Measurements from ENCODE around the gene APOC3. TPM values are rescaled to one million over a fixed set of nuclear protein-coding genes. Genes with fewer than 3 reads are reported as not detected.

APOC3 gene
- total RNA-seq, 1 experiment from 2014 or later, result 3.5 TPM

DNA sequence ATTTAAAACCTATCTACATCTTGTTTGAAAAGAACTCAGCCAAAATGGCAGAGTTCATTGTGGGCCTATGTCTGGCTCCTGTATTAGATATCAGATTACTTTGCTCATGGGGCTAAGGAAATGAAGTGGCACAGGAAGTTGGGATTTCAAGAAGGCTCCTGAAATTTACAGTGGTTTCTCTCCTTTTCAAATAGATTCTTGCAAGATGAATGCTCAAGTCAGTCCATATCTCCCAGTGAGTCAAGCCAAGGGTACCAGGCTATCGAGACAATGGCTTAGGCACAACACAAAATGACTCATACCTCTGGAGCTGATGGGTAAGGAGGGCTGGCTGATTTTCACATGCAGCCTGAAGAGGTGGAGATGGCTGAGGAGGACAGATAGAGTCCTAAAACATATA lies 31.8 kb downstream of the APOC3 start:
- H3K4me1 ChIP-seq (ENCODE audit: control insufficient read depth in 1 of 2, insufficient read depth in 2 of 2, low read length in 2 of 2), result no peaks in the 10 kb centered on the region
- CTCF ChIA-PET, result no interaction called here
- DNase-seq (ENCODE audit: low read depth, low spot score), result no peak
- H3K79me2 ChIP-seq (ENCODE audit: insufficient read depth, low read length), result no peaks in the 10 kb centered on the region
- RAD21 ChIA-PET (ENCODE audit: low non-redundant PET in 1 of 2, low total read pairs in 2 of 2, uncharacterized antibody in 2 of 2, unreplicated experiment in 2 of 2), result no interaction called here
- H3K4me3 ChIP-seq (replicated peaks in 1 of 2; ENCODE audit: low read depth in 1 of 2, low read length in 2 of 2), result no peak overlapping the region
- H3K27me3 ChIP-seq (ENCODE audit: insufficient read depth, low read length), result no peaks in the 10 kb centered on the region
- POLR2A ChIA-PET, result no interaction called here
- intact Hi-C loops (cut with micrococcal nuclease), result no loop called here
- BruUV-seq (replicated peaks), result no TSS peak
- no peaks in the 10 kb centered on the region; a peak in 1 of 4 replicates for H3K36me3 ChIP-seq (ENCODE audit: control insufficient read depth in 1 of 2, insufficient read depth in 2 of 2, low read length in 2 of 2)
- no peak overlapping the region for H3K9ac ChIP-seq (ENCODE audit: low read length)
- H3K27ac ChIP-seq (ENCODE audit: low read depth, low read length), result no peak overlapping the region
- H4K20me1 ChIP-seq (ENCODE audit: insufficient read depth), result no peaks in the 10 kb centered on the region
- TF ChIP-seq YY1 (IDR thresholded peaks at IDR 0.05; ENCODE audit: extremely low read depth, insufficient replicate concordance, low read depth, low read length) (no peak), ZFX (IDR thresholded peaks at IDR 0.05) (no peak), RAD21 (IDR thresholded peaks at IDR 0.05; ENCODE audit: low read depth) (no peak), CTCF (IDR thresholded peaks at IDR 0.05 in 2 of 3, conservative IDR thresholded peaks at IDR 0.05 in 1 of 3; ENCODE audit: borderline replicate concordance in 1 of 3, insufficient read depth in 1 of 3, low read depth in 2 of 3, low read length in 2 of 3) (no peak), CBX3 (IDR thresholded peaks at IDR 0.05; ENCODE audit: low read depth) (no peak), ELF1 (IDR thresholded peaks at IDR 0.05; ENCODE audit: borderline replicate concordance, low read depth) (no peak), EGR1 (IDR thresholded peaks at IDR 0.05; ENCODE audit: low read depth) (no peak)
- H3K9me2 ChIP-seq (ENCODE audit: insufficient read depth), result no peaks in the 10 kb centered on the region
- H2AFZ ChIP-seq (ENCODE audit: low read depth, low read length, poor library complexity, severe bottlenecking), result no peak overlapping the region
- ATAC-seq, result no peak
- no peaks in the 10 kb centered on the region for H3K9me3 ChIP-seq (ENCODE audit: control insufficient read depth in 1 of 2, insufficient read depth in 1 of 2, low read depth in 1 of 2, low read length in 2 of 2)
- no peak overlapping the region for H3K4me2 ChIP-seq (ENCODE audit: low read length)

GRCh38 chr11:116862185-116862584 lies 32.5 kb downstream of the APOC3 start:
- Histone ChIP-seq H4K20me1 (ENCODE audit: insufficient read depth) (no peaks in the 10 kb centered on the region), H3K9me3 (ENCODE audit: control insufficient read depth in 1 of 2, insufficient read depth in 1 of 2, low read depth in 1 of 2, low read length in 2 of 2) (no peaks in the 10 kb centered on the region), H3K4me3 (replicated peaks in 1 of 2; ENCODE audit: low read depth in 1 of 2, low read length in 2 of 2) (no peak overlapping the region), H3K27me3 (ENCODE audit: insufficient read depth, low read length) (no peaks in the 10 kb centered on the region), H3K4me2 (ENCODE audit: low read length) (no peak overlapping the region), H3K4me1 (ENCODE audit: control insufficient read depth in 1 of 2, insufficient read depth in 2 of 2, low read length in 2 of 2) (no peaks in the 10 kb centered on the region), H3K27ac (ENCODE audit: low read depth, low read length) (no peak overlapping the region), H3K36me3 (ENCODE audit: control insufficient read depth in 1 of 2, insufficient read depth in 2 of 2, low read length in 2 of 2) (peaks cover 0 to 4% of the 10 kb centered on the region in 2 experiments; a peak in 1 of 4 replicates), H2AFZ (ENCODE audit: low read depth, low read length, poor library complexity, severe bottlenecking) (no peak overlapping the region), H3K9ac (ENCODE audit: low read length) (no peak overlapping the region), H3K9me2 (ENCODE audit: insufficient read depth) (no peaks in the 10 kb centered on the region), H3K79me2 (ENCODE audit: insufficient read depth, low read length) (no peaks in the 10 kb centered on the region)
- intact Hi-C loops (cut with micrococcal nuclease), result no loop called here
- TF ChIP-seq ZNF274 (IDR thresholded peaks at IDR 0.05; ENCODE audit: low read depth, low read length) (no peak), POLR2A (IDR thresholded peaks at IDR 0.05; ENCODE audit: borderline replicate concordance, extremely low read depth, insufficient read depth, insufficient read length) (no peak), RAD21 (IDR thresholded peaks at IDR 0.05; ENCODE audit: low read depth) (no peak), POLR2AphosphoS5 (IDR thresholded peaks at IDR 0.05; ENCODE audit: low read depth, low read length) (no peak)
- TF ChIP-seq, protein P1, sequence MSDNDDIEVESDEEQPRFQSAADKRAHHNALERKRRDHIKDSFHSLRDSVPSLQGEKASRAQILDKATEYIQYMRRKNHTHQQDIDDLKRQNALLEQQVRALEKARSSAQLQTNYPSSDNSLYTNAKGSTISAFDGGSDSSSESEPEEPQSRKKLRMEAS (IDR thresholded peaks at IDR 0.05), result no peak
- DNase-seq (ENCODE audit: low read depth, low spot score), result no peak
- ChIA-PET CTCF (no interaction called here), POLR2A (no interaction called here), RAD21 (ENCODE audit: low non-redundant PET in 1 of 2, low total read pairs in 2 of 2, uncharacterized antibody in 2 of 2, unreplicated experiment in 2 of 2) (no interaction called here)
- BruUV-seq (replicated peaks), result no TSS peak
- ATAC-seq, result no peak

Measured in HCT116 (cell line).